ENCODE data around the gene SOCS4. TPM values are rescaled to one million over a fixed set of nuclear protein-coding genes. Genes with fewer than 3 reads are reported as not detected.
"Not testable (repeated sequence)": the region's sequence is repeated elsewhere in the genome, so short reads cannot be mapped to it uniquely, and the experiment has no call there.

SOCS4 gene
- 10 to 100 TPM; 17.5 to 36.5 TPM for total RNA-seq

- peaks cover 25% of the 10 kb centered on the region for H3K4me1 Mint-ChIP-seq
- no peaks in the 10 kb centered on the region for H3K9me3 Mint-ChIP-seq
- no peaks in the 10 kb centered on the region for H3K27me3 Mint-ChIP-seq
- H3K27ac Mint-ChIP-seq, result peak within 1 kb of the TSS; percentile 89
- H3K36me3 Mint-ChIP-seq (ENCODE audit: low read depth), result peaks cover 48% of the 10 kb centered on the region
- ATAC-seq (replicated peaks), result peak; percentile 97
- H3K4me3 Mint-ChIP-seq, result peak within 1 kb of the TSS; percentile 93
Observed at GRCh38 chr14:55026793-55027561, at the start of gene SOCS4, which contains the start of gene WDHD1. Gene SOCS4, plus strand, starts transcription at chr14:55027236. Its CDS starts 15,806 bp downstream, at chr14:55043042. Gene WDHD1, minus strand, starts transcription at chr14:55027099. Its CDS starts 312 bp downstream, at chr14:55026787.

DNA sequence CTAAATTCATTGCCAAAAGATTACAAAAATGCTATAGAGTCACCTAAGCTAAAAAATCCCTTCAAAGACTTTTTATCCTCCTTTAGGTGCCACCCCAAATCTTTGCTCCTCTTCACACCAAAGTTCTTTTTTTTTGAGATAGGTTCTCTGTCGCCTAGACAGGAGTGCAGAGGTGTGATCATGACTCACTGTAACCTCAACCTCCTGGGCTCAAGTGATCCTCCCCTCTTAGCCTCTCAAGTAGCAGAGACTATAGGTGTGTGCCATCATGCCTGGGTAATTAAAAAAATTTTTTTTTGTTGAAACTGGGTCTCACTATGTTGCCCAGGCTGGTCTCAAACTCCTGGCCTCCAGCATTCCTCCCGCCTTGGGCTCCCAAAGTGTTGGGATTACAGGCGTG, 48.0 kb upstream of the SOCS4 start:
- ATAC-seq (replicated peaks), result no peak
- Mint-ChIP-seq H3K4me1 (no peaks in the 10 kb centered on the region), H3K27ac (no peak overlapping the region), H3K36me3 (ENCODE audit: low read depth) (peaks cover 61% of the 10 kb centered on the region), H3K27me3 (no peaks in the 10 kb centered on the region), H3K4me3 (no peak overlapping the region), H3K9me3 (no peaks in the 10 kb centered on the region)

DNA sequence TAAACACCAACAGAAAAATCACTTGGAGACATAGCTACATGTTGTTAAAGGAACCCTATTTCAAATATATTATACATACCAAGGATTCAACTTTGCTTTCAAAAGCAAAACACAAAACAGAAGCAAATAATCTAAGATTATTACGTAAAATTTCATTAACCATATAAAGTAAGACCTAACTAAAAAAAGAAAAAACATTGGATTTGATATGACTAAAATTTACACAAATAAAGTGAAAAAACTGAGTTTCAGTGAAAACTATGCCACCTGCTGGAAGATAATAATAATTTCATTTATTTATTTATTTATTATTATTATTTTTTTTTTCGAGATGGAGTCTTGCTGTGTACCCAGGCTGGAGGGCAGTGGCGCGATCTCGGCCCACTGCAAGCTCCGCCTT, 45.3 kb upstream of the SOCS4 start:
- H3K4me3 Mint-ChIP-seq, result no peak overlapping the region
- peaks cover 78% of the 10 kb centered on the region for H3K36me3 Mint-ChIP-seq (ENCODE audit: low read depth)
- no peaks in the 10 kb centered on the region for H3K4me1 Mint-ChIP-seq
- no peaks in the 10 kb centered on the region for H3K27me3 Mint-ChIP-seq
- no peak for ATAC-seq (replicated peaks)
- no peaks in the 10 kb centered on the region for H3K9me3 Mint-ChIP-seq
- no peak overlapping the region for H3K27ac Mint-ChIP-seq

DNA sequence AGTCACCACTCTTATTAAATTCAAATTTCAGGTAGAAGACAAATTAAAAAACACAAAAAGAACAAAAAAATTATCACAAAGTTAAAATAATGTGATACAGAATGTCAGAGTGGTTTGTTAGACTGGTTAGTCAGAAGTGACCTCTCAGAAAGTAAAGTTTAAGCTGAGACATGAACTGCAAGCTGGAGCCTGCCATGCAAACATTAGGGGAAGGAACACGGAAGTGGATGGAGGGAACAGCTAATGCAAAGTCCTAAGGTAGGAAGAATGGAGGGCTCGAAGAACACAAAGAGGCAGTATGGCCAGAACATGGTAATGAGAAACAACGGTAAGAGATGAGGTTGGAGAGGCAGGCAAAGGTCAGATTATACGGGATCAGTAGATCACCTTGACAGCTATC, 41.9 kb upstream of the SOCS4 start:
- no peak for ATAC-seq (replicated peaks)
- Mint-ChIP-seq H3K36me3 (ENCODE audit: low read depth) (peaks cover 90% of the 10 kb centered on the region), H3K4me1 (no peaks in the 10 kb centered on the region), H3K27ac (no peak overlapping the region), H3K27me3 (no peaks in the 10 kb centered on the region), H3K4me3 (no peak overlapping the region), H3K9me3 (no peaks in the 10 kb centered on the region)

DNA sequence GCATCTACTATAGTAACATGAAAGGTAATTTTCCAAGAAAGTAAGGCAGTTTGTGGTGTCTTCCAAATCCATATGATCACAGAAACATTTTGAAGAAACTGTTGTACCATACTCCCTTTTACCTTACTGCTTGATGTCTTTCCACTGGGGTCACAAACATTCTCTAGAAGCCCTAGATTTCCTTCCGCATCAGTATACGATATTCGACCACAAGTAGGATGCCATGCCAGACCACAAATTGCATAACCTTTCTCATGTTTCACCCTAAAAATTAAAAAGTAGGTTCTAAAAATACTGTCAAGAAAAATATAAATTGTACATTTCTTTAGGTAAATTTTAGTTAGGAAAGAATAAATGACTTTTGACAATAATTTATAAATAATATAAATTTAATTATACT, 26.7 kb upstream of the SOCS4 start:
- Mint-ChIP-seq H3K9me3 (no peaks in the 10 kb centered on the region), H3K27me3 (no peaks in the 10 kb centered on the region), H3K36me3 (ENCODE audit: low read depth) (peaks cover 65% of the 10 kb centered on the region), H3K4me3 (no peak overlapping the region), H3K4me1 (peaks cover 6% of the 10 kb centered on the region), H3K27ac (peak overlapping the region; percentile 14)
- no peak for ATAC-seq (replicated peaks)

GRCh38 chr14:55005071-55005470, 22.0 kb upstream of the SOCS4 start:
- peaks cover 6% of the 10 kb centered on the region for H3K4me1 Mint-ChIP-seq
- ATAC-seq (replicated peaks), result no peak
- no peaks in the 10 kb centered on the region for H3K9me3 Mint-ChIP-seq
- H3K4me3 Mint-ChIP-seq, result no peak overlapping the region
- no peak overlapping the region for H3K27ac Mint-ChIP-seq
- peaks cover 82% of the 10 kb centered on the region for H3K36me3 Mint-ChIP-seq (ENCODE audit: low read depth)
- H3K27me3 Mint-ChIP-seq, result no peaks in the 10 kb centered on the region

DNA sequence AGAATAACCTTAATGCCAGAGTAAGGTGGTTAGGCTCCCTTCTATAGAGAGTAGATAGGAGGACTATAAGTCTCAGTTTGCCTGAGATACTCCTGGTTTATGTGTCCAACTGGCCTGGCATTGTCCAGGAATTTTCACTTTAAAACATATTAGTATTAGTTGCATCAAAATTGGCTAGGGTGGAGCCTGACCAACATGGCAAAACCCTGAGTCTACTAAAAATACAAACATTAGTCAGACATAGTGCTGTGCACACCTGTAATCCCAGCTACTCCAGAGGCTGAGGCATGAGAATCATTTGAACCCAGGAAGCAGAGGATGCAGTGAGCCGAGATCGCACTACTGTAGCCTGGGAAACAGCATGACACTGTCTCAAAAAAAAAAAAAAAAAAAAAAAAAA, 12.0 kb upstream of the SOCS4 start:
- peaks cover 3% of the 10 kb centered on the region for H3K4me1 Mint-ChIP-seq
- peaks cover 48% of the 10 kb centered on the region for H3K36me3 Mint-ChIP-seq (ENCODE audit: low read depth)
- no peaks in the 10 kb centered on the region for H3K9me3 Mint-ChIP-seq
- no peak overlapping the region for H3K27ac Mint-ChIP-seq
- H3K4me3 Mint-ChIP-seq, result no peak overlapping the region
- H3K27me3 Mint-ChIP-seq, result no peaks in the 10 kb centered on the region
- ATAC-seq (replicated peaks), result no peak

- no peaks in the 10 kb centered on the region for H3K27me3 Mint-ChIP-seq
- H3K9me3 Mint-ChIP-seq, result no peaks in the 10 kb centered on the region
- peaks cover 42% of the 10 kb centered on the region for H3K36me3 Mint-ChIP-seq (ENCODE audit: low read depth)
- no peak overlapping the region for H3K4me3 Mint-ChIP-seq
- H3K27ac Mint-ChIP-seq, result peak overlapping the region; percentile 25
- peaks cover 15% of the 10 kb centered on the region for H3K4me1 Mint-ChIP-seq
- no peak for ATAC-seq (replicated peaks)
Observed at GRCh38 chr14:55019968-55020554, 7.0 kb upstream of the SOCS4 start.

DNA sequence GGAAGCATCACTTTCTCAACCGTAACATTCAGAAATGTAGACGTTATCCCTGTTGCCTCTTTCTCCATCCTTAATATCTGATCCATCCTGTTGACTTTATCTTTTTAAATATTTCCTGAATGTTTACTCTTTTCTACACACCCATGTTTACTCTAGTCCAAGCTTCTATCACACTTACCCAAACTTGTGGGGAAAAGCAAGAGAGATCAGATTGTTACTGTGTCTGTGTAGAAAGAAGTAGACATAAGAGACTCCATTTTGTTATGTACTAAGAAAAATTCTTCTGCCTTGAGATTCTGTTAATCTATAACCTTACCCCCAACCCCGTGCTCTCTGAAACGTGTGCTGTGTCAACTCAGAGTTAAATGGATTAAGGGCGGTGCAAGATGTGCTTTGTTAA, 2.7 kb upstream of the SOCS4 start:
- Mint-ChIP-seq H3K4me1 (peaks cover 34% of the 10 kb centered on the region), H3K36me3 (ENCODE audit: low read depth) (peaks cover 50% of the 10 kb centered on the region)
- not testable (repeated sequence) for ATAC-seq (replicated peaks); H3K27ac Mint-ChIP-seq; H3K27me3 Mint-ChIP-seq; H3K4me3 Mint-ChIP-seq; H3K9me3 Mint-ChIP-seq

DNA sequence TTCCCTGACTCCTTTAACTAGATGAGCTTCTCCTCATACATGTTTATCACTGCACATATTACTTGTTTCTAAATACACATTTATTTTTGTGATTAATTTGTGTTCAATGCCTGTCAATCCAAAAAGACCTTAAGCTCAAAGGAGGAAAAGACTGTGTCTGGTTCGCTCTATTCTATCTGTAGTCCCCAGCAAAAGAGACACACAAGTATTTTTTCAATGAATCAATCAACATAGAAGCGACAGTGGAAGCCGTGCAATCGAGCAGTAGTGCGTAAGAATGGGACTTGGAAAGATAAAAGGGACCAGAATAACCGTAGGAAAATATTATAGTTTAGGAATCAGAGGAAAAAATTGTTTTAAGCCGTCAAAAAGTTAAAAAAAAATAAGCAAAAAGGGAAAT, 1.1 kb upstream of the SOCS4 start:
- peaks cover 26% of the 10 kb centered on the region for H3K4me1 Mint-ChIP-seq
- no peaks in the 10 kb centered on the region for H3K27me3 Mint-ChIP-seq
- H3K36me3 Mint-ChIP-seq (ENCODE audit: low read depth), result peaks cover 48% of the 10 kb centered on the region

GRCh38 chr14:55026441-55026792, 619 bp upstream of the SOCS4 start:
- Mint-ChIP-seq H3K27ac (peak overlapping the region; percentile 89), H3K36me3 (ENCODE audit: low read depth) (peaks cover 47% of the 10 kb centered on the region), H3K9me3 (no peaks in the 10 kb centered on the region), H3K4me3 (peak overlapping the region; percentile 93), H3K27me3 (no peaks in the 10 kb centered on the region), H3K4me1 (peaks cover 26% of the 10 kb centered on the region)
- ATAC-seq (replicated peaks), result no peak

More for the DNA sequence above, 1.1 kb upstream of the SOCS4 start:
- no peak for ATAC-seq (replicated peaks)
- no peaks in the 10 kb centered on the region for H3K9me3 Mint-ChIP-seq
- H3K4me3 Mint-ChIP-seq, result peak overlapping the region; percentile 93
- peak overlapping the region; percentile 89 for H3K27ac Mint-ChIP-seq

- no peaks in the 10 kb centered on the region for H3K27me3 Mint-ChIP-seq
- peaks cover 25% of the 10 kb centered on the region for H3K4me1 Mint-ChIP-seq
- peak overlapping the region; percentile 89 for H3K27ac Mint-ChIP-seq
- no peak for ATAC-seq (replicated peaks)
- H3K36me3 Mint-ChIP-seq (ENCODE audit: low read depth), result peaks cover 56% of the 10 kb centered on the region
- H3K9me3 Mint-ChIP-seq, result no peaks in the 10 kb centered on the region
- H3K4me3 Mint-ChIP-seq, result peak overlapping the region; percentile 93
Observed at GRCh38 chr14:55028066-55028465, 1.0 kb downstream of the SOCS4 start.

DNA sequence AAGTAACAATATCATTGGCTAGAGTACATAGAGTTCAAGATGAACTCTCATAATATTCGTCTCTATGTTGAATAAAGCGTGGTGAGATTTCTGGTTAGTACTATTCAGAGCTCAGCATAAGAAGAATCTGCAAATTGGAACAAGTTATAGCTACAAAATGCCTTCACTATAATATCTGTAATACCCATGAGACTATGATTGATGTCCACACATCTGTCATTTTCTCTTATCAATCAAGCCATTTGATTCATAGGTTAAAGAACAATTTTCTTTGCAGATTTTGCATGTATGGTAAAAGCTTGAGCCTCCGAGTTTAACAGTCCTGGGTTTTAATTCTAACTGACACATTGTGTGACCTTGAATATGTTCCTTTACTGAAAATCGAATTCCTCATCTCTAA, 1.4 kb downstream of the SOCS4 start:
- Mint-ChIP-seq H3K27me3 (no peaks in the 10 kb centered on the region), H3K4me3 (peak overlapping the region; percentile 93), H3K9me3 (no peaks in the 10 kb centered on the region), H3K36me3 (ENCODE audit: low read depth) (peaks cover 57% of the 10 kb centered on the region), H3K4me1 (peaks cover 25% of the 10 kb centered on the region), H3K27ac (peak overlapping the region; percentile 89)
- no peak for ATAC-seq (replicated peaks)

DNA sequence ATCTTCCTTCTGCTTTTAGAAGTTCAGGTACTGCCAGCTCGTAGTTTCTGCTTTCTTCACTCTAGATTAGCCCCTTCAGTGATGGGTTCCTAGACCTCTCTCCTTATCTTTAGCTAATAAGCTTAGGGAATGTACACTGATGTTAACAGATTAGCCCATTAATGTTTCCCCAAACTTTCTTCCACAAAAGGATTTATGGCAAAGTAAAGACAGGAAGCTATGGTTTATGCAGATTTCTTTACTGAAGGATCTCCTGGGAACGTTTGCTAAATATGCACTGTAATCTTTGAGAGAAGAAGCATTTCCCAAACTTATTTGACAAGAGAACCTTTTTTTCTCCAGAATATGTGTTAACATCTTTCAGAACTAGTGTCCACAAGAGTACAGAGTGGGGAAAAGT, 4.2 kb downstream of the SOCS4 start:
- no peak overlapping the region for H3K4me3 Mint-ChIP-seq
- no peaks in the 10 kb centered on the region for H3K27me3 Mint-ChIP-seq
- H3K27ac Mint-ChIP-seq, result no peak overlapping the region
- H3K4me1 Mint-ChIP-seq, result peaks cover 15% of the 10 kb centered on the region
- no peaks in the 10 kb centered on the region for H3K9me3 Mint-ChIP-seq
- no peak for ATAC-seq (replicated peaks)
- peaks cover 67% of the 10 kb centered on the region for H3K36me3 Mint-ChIP-seq (ENCODE audit: low read depth)

DNA sequence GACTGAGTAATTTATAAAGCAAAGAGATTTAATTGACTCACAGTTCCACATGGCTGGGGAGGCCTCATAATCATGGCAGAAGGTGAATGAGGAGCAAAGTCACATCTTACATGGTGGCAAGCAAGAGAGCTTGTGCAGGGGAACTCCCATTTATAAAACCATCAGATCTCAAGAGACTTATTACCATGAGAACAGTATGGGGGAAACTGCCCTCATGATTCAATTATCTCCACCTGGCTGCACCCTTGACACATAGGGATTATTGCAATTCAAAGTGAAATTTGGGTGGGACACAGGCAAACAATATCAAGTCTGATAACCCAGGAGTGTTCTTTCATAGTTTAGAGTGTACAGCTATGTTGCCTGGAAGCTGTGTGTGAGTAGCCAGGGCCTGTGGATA, 11.0 kb downstream of the SOCS4 start:
- not testable (repeated sequence) for H3K4me1 Mint-ChIP-seq; H3K9me3 Mint-ChIP-seq; H3K27me3 Mint-ChIP-seq; H3K4me3 Mint-ChIP-seq; ATAC-seq (replicated peaks)
- Mint-ChIP-seq H3K36me3 (ENCODE audit: low read depth) (peaks cover 79% of the 10 kb centered on the region), H3K27ac (peak overlapping the region; percentile 43)
